GM21619 (cell line): Measurements from ENCODE around the gene DCTN1.
"Not testable (repeated sequence)": the region's sequence is repeated elsewhere in the genome, so short reads cannot be mapped to it uniquely, and the experiment has no call there.

Source experiments
- ATAC-seq: cut with Tn5 transposase; IDR thresholded peaks from one replicate; pipeline ENCODE4 v1.9.1; 2021; ENCODE audit not compliant: unreplicated experiment

Gene DCTN1

DNA sequence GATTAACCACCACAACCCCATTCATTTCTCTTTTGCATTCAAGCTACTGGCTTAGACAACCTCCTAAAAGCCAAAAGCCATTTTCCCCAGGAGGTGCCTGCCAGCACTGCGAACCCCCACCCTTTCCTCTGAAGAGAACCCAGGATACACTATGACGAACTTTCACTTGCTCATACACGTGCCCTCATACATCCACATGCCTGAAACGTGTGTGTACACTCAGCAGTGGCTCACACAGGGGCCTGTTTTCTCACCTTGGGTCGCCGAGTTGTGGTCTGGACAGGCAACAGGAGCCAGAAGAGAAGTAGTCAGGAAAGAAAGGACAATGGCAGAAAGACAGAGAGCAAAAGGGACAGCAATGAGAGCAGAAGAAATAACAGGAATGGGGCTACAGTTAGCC is 7.4 kb downstream of the DCTN1 start:
- ATAC-seq: no peak

DNA sequence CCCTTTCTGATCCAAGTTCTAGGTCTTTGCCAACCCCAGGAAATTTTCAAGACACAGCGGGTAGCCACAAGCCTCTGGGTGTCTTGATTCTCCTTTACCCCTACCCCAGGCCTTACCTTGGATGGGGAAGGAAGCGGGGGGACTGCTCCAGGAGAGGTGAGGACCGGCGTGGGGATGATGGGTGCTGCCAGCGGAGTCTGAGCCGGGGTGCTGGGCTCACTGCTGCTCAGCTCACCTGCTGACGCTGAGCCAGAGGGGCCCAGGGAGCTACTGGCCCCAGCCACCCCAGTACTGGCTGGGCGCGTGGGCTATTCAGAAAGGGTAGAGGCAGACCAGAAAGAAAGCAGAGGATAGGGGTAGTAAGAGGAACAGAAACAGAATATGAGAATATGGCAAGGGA is 8.7 kb downstream of the DCTN1 start:
- ATAC-seq: no peak

DNA sequence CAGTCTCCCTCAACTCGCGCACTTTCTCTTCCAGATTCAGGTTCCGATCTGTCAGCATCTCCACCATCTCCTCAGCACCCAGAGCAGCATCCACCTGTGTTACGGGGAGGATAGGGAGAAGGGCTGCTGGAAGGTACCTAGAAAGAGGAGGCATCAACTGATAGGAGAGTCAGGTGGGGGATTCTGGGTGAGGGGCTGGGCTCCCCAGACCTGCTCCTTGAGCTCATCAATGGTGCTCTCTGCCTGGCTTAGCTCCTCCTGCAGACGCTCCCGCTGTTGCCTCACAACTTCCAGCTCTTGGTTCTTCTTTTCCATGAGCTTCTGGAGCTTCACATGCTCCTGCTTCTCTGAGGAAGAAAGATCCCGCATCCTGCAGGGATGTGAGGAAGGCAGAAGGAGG is 10.1 kb downstream of the DCTN1 start:
- ATAC-seq: no peak

DNA sequence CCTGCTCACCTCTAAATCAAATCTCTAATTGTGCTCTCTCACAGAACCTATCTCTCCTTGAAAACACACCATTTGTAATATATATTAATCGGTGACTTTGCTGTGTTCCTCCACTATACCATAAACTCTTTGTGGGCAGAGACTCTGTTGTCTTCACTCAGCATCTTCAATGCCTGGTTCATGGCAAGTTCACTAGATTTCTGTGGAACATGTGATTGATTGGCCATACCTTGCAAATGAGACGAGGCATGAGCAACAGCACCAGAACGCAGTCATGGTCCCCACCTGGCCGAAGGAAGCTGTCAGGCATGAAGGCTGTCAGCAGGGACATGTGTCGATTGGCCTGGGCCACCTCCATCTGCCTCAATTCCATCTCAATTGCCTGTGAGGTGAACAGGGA is 11.6 kb downstream of the DCTN1 start:
- no peak for ATAC-seq

DNA sequence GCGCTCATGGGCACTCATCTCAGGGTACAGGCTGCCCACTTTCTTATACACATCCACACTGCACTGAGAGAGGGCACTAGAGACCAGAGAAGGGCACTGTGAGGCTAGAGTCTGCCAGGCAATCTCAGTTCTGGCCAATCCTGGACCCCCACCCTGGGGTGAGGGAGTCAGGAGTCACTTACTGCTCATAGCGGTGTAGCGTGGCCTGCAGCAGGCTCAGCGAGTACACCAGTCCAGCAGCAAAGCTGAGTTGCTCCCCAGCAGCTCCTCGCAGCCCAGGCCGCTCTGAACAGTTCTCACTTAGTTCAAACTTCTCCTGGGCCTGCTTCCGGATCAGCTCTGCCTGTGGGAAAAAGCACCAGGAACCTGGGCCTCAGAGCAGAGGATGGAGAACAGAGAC is 12.3 kb downstream of the DCTN1 start:
- ATAC-seq: no peak

DNA sequence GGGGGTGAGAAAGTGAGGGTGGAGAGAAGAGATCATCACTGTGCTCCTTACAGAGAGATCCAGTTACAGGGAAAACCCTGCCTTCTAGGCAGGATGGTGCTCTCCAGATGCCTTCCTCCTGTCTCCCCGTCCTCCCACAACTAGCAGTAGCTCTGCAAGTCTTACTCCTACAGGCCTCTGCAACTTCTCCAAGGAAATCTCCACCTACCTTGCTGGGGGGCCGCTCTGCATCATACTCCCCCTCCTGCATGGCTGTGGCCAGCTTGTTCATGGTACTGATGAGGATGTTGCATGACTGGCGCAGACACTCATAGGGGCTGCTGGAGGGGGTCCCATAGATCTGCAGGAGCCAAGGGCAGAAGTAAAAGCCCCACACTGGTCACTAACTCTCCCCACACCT is 14.1 kb downstream of the DCTN1 start:
- no peak for ATAC-seq

DNA sequence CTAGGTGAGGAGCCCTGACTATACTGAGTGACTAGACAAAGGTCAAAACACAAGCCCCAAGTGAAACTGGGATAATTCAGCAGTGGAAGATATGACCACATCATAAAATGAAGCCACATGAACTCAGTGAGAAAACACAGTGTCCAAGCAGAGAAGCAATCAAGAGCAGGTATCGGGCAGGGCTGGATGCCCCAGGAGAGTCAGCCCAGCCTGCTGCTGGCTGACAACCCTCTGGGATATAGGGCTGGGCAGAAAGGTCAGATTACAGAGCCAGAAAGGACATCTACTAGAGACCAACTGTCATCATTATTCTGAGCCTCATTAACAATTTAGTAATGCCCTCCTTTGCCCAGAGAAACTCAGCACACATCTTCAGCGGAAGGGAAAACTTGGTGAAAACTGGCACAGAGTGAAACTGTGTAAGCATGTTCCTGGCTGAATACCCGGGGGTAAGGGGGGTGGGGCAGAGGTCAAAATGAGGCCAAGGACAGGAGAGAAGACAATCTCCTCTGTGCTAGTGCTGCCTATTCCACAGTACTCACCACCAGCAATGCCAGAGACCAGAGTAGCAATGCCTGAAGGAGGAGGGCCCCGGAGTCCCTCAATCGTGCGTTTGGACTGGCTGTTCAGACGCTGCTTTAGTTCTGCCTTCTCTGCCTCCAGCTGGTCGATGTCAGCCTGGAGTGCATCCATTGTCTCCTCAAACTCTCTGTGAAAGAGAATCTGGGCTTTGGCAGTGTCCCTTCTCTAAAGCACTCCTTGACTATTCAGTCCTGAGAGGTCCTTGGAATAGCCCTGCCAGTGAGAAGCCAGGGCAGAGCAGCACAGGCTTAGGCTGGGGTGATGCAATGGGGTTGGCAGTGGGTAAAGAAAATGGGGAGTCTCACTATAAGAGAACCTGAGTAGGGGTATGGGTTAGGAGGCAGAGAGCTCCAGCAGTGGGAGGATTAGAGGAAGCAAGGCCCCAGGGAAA is 15.3 kb downstream of the DCTN1 start:
- no peak for ATAC-seq

DNA sequence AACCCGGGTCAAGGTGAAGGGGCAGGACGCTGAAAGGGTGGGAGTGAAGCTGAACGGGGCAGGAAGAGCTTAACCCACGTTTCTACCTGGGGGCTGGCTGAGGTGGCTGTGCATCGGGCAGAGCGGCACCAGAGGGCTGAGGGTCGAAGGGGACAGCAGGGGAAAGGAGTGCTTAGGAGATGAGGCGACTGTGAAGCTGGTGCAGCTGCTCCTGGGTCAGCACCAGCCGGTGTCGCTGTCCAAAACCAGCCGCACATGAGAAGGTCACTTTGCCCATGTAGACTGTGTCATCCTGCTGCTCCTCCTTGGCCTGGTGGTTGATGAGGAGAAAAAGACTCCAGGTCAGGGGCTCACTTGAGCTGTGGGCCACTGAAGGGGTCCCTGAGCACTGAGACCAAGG is 18.8 kb downstream of the DCTN1 start:
- no peak for ATAC-seq

DNA sequence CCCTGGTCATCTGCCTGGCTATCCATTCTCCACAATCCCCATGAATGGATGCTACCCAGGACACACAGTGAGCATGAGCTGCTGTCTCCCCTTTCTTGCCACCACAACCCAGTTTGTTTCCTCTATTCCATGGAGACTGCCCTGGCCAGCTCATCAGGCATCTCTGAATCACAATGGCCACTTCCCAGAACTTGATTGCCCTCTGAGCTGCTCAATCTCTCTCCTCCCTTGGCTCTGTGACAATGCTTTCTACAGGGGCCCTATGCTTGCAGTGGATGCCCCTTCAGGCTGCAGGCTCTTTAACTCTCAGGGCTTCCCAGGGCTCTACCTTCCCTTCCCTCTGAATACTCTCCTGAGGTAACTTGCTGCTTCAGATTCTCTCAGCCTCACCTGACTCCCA is 22.5 kb downstream of the DCTN1 start:
- no peak for ATAC-seq

DNA sequence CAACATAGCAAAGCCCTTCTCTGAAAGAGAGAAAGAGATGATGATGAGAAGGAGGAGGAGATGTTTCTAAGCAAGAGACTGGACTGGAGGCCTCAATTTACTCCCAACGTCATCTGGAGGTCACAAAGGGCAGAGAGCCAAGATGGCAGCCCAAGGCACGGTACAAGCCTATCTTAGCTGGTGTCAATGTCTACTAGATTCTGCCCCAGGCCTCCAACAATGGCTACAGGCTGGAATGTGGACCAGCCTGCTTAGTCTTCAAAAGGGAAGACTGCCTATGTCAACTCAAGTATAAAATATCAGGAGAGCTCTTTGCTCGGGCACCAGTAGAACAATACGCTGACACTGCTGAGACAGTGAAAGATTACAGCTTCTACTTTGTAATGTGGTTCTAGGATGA is 30.2 kb downstream of the DCTN1 start:
- no peak for ATAC-seq

DNA sequence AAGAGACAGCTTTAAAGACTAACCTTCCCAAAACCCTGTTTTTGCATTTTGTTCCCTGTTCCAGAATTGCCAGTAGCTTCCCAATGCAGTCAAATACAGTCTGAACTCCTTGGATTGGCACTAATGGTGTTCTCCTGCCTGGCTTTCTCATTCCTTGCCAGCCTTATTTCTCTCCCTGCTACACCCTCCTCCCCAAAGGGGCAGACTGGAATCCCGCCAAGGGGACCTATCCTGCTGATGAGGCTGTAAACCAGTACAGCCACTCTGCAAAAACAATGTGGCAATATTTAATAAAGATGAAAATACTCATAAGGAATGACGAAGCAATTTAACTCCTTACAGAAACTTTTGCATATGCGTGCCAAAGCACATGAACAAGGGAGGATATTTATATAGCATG is 32.4 kb downstream of the DCTN1 start:
- no peak for ATAC-seq

DNA sequence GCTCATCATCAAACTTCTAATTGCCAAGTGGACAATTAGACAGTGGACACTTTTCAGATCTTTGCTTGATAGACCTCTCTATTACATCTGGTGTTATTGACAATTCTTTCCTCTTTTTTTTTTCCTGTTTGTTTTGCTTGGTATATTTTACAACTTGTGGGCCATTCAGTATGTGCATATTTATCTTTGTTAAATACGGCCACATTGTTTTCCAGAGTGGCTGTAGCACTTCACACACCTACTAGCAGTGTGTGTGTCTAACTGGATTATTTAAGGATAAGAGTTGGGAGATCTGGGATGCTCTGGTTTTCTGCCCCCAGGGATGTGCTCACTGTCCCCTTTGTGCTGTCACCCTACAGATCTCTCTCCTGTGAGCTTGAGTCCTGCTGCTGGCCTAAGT is 32.8 kb downstream of the DCTN1 start:
- ATAC-seq: no peak

DNA sequence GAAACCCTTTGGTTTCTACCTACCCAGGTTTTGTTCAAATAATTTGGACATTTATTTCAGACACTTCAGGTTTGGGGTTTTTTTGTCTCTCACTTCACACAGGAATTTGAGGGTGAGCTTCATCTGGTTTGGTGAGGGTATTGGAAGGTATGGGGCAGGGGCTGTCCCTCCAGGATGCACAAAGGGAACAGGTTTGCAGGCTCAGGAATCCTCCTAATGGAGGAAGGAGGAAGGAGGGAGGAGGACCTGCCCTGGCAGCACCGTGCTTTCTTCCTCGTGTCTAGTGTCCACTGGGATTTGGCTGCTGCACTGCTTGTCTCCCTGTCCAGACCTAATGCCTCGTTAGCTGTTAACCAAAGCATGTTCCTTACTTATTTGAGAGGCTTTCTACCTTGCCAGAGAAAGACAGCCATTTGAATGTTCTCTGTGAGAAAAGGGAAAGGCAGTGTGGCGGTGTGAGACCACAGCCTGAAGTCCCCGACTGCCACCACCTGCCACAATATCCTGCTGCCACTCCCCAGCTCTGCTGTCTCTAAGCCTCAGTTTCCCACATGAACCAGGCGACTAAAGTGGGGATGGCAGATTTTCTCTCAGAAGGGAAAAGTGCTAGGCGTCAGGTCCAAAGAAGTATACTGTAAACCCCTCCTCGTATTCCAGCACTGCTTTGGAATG is 34.7 kb downstream of the DCTN1 start:
- no peak for ATAC-seq

DNA sequence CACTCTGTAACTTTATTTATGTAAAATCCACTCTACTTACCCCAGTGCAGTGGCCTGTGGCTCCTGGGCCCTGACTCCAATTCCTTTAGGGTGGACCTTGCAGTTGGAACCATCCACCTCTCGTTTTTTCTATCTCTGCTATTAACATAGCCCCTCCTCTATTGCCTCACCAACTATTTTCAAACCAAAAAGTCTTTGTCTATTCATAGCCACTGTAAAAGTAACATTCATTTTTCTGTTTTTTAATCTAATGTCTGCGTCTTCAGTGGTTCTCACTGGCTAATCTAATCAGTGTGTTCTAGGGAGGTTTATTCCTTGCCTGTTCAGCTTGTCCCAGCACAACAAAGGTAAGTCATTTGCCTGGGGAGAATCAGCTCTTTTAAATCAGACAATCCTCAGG is 36.8 kb downstream of the DCTN1 start, which contains the start of gene SLC4A5:
SLC4A5 (minus strand) TSS at position 101 of the 400 bp plus-strand sequence. CDS start 28,393 bp downstream, outside the sequence.
- ATAC-seq: no peak

DNA sequence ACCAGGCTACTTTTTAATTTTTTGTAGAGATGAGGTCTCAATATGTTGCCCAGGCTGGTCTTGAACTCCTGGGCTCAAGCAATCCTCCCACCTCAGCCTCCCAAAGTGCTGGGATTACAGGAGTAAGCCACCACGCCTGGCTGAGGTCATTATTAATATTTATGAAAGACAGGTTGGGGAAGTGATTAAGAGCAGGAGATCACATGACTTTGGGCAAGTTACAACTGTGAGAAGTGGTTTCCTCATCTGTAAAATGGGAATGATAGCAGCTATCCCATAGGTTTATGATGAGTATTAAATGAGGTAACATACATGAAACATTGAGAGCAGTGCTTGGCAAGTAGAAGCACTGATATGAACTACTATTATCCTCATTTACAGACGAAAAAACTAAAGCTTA is 43.9 kb downstream of the DCTN1 start:
- ATAC-seq: not testable (repeated sequence)

DNA sequence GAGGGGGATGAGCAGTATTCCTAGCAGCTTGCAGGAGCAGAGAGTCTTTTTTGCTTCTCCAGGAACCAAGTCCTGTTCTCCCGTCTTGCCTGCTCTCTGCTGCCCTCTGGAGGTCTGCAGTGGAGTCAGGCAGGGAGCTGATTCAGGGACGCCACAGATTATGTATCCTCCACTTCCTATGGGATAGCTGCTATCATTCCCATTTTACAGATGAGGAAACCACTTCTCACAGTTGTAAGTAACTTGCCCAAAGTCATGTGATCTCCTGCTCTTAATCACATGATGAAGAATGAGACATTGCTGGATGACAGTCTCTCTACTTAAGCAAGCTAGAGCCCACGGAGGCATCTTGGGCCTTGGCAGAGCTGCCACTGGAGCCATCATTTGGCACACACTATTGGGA is 45.2 kb downstream of the DCTN1 start:
- no peak for ATAC-seq

DNA sequence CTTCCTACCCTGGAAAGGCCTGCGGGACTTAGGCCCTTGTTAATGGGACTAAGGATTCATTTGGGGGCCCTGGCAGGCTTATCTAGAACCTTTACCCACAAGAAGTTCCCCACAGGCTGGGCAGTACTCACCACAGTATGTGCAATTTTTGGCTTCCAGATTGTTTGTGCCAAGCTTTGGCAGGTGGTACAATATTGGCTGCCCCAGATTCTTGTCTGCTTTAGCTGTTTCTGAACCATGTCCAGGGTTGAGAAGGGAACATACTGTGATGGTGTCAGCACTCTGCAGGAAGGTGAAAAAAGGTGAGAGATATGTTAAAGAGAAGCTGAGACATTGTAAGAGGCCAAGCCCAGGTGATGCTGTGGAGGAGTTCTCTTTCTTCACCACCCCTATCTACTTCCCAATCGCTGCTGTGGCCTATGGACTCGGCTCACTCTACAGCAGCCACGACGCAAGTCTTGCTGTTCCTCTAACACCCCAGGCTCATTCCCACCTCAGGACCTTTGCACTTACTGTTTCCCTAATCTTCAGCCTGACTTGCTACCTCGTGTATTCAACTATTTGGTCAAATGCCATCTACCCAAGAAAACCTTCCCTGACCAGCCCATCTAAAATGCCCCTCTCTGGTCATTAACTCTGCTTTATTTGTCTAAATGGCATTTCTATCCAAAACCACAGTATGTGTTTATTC is 46.1 kb downstream of the DCTN1 start:
- ATAC-seq: no peak

DNA sequence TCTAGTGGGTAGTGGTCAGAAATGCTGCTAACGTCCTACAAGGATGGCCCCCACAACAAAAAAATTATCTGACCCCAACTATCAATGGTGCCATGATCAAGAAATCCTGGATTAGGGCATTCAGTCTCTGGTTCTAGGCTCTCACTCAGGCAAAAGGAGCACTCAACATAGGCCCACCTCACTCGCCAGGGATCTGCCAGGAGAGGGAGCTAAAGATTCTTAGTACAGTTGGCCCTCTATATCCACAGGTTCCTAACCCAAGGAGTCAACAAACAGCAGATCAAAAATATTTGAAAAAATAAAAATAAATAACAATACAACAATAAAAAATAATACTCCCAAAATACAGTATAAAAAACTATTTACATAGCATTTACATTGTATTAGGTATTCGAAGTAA is 46.9 kb downstream of the DCTN1 start:
- no peak for ATAC-seq

DNA sequence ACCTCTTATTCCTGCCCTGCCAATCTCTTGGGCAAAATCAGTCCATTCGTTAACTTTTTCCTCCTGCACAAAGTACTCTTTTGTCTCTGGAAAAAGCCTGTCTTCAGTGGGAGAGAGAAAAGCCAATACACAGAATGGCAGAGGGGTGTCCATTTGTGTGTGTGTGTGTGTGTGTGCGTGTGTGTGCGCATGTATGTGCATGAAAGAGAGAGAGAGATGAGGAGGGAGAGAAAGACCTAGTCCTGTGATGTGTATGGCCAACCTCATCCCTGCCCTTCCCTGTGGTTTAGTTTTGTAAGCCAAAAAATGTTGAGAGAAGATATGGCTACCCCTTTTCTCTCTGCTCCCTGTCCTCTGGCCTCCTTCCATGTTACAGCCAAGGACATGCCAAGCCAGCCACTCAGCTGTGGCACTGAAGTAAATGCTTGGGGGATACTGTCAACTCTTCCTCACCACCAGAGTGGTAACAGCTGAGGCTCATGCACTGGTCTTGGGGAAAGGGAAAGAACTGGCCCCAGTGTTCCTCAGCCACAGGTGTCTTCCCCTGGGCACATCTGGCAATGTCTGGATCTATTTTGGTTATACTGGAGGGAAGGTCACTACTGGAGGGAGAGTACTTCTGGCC is 47.4 kb downstream of the DCTN1 start:
- ATAC-seq: no peak

DNA sequence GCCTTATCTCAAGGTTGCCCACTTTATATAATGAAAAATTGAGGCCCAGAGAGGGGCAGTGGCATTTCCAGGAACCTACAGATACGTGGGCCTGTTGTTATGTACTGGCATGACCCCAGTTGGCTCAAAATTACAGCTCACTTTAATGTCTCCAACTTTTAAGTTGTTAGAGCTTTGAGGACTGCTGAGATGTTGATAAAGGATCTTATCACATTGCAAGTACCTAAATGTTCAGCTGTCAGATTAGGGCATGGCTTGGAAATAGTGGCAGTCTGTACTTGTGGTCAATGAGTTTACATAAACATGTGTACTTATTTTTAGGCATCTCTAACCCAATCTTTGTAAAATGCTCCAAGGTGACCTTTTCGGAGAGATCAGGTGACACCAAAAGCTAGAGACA is 51.5 kb downstream of the DCTN1 start:
- no peak for ATAC-seq

DNA sequence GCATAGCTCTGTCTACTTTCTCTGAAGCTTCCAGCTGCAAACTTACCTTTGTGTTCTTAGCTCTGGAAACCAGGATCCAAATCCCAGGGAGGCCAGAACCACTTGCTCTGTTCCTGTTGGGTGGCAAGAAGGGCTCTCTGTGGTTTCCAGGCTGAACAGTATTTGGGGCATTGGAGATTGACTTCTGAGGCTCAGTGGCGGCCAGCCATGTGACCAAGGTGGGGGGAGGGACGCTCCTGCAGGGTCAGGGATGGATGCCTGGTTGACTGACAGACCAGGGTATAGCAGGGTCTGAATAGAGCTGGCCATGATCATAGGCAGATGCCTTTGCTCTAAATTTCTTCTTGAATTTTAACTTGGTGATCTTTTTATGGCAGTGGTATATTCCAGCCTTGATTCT is 52.0 kb downstream of the DCTN1 start:
- ATAC-seq: no peak
